ENCODE results near the gene EDC4. TPM values are rescaled to one million over a fixed set of nuclear protein-coding genes. Genes with fewer than 3 reads are reported as not detected.

The EDC4 gene
- total and polyA plus RNA-seq, 2 of the 13 experiments (the other 11 are each of a cell fraction or from before 2014, with no cell fraction given), result 51.4 to 59.1 TPM

GRCh38 chr16:67833415-67834241 is 39.2 kb upstream of the EDC4 start (continued):
- TF ChIP-seq IRF1 (CRISPR knock-in tag; IDR thresholded peaks at IDR 0.05; ENCODE audit: low read depth), result no peak
- TF ChIP-seq DDIT3 (CRISPR knock-in tag; IDR thresholded peaks at IDR 0.05), result no peak
- TF ChIP-seq ZNF740 (CRISPR knock-in tag; IDR thresholded peaks at IDR 0.05), result peak; percentile 58; the same call in 1 of the 2 replicates
- no peak for TF ChIP-seq ZNF276 (CRISPR knock-in tag; IDR thresholded peaks at IDR 0.05; ENCODE audit: low read depth)
- TF ChIP-seq HDAC2 (CRISPR knock-in tag; IDR thresholded peaks at IDR 0.05), result peak; percentile 53
- TF ChIP-seq RAD51 (IDR thresholded peaks at IDR 0.05; ENCODE audit: borderline replicate concordance), result no peak
- peak; percentile 87 for TF ChIP-seq SNAPC4 (CRISPR knock-in tag; IDR thresholded peaks at IDR 0.05)
- TF ChIP-seq ZUFSP (CRISPR knock-in tag; IDR thresholded peaks at IDR 0.05; ENCODE audit: borderline replicate concordance), result no peak
- TF ChIP-seq ZNF225 (CRISPR knock-in tag; IDR thresholded peaks at IDR 0.05), result no peak
- peak; percentile 84 for TF ChIP-seq ZNF709 (CRISPR knock-in tag; IDR thresholded peaks at IDR 0.05)
- TF ChIP-seq TGIF2 (CRISPR knock-in tag; IDR thresholded peaks at IDR 0.05), result peak; percentile 78
- TF ChIP-seq GABPB1 (CRISPR knock-in tag; IDR thresholded peaks at IDR 0.05), result peak; percentile 90
- TF ChIP-seq FLYWCH1 (CRISPR knock-in tag; IDR thresholded peaks at IDR 0.05), result no peak
- peak; percentile 86 for TF ChIP-seq REPIN1 (CRISPR knock-in tag; IDR thresholded peaks at IDR 0.05; ENCODE audit: borderline replicate concordance, low read depth)
- no peak; the same call in 1 of the 2 replicates for TF ChIP-seq ELF4 (CRISPR knock-in tag; IDR thresholded peaks at IDR 0.05; ENCODE audit: borderline replicate concordance)
- no peak for TF ChIP-seq SNAI1 (CRISPR knock-in tag; IDR thresholded peaks at IDR 0.05; ENCODE audit: borderline replicate concordance)
- no peak for TF ChIP-seq TBP (CRISPR knock-in tag; IDR thresholded peaks at IDR 0.05)
